Activated naive CD8-positive, alpha-beta T cell (primary cell): Measurements from ENCODE around the gene PARD6A.

Experiments
- H3K27ac Mint-ChIP-seq: one replicate; pipeline ENCODE4 v1.8.0; 2021; ENCODE audit warnings: mixed read lengths
- H3K27me3 Mint-ChIP-seq: one replicate; pipeline ENCODE4 v1.8.0; 2021; ENCODE audit warnings: mixed read lengths
- H3K36me3 Mint-ChIP-seq: one replicate; pipeline ENCODE4 v1.8.0; 2021; ENCODE audit warnings: mixed read lengths
- H3K4me1 Mint-ChIP-seq: one replicate; pipeline ENCODE4 v1.8.0; 2021; ENCODE audit warnings: low read depth, mixed read lengths
- H3K4me3 Mint-ChIP-seq: one replicate; pipeline ENCODE4 v1.8.0; 2021; ENCODE audit warnings: mild to moderate bottlenecking, mixed read lengths
- H3K9me3 Mint-ChIP-seq: one replicate; pipeline ENCODE4 v1.8.0; 2021; ENCODE audit warnings: low read depth, mixed read lengths

PARD6A gene

DNA sequence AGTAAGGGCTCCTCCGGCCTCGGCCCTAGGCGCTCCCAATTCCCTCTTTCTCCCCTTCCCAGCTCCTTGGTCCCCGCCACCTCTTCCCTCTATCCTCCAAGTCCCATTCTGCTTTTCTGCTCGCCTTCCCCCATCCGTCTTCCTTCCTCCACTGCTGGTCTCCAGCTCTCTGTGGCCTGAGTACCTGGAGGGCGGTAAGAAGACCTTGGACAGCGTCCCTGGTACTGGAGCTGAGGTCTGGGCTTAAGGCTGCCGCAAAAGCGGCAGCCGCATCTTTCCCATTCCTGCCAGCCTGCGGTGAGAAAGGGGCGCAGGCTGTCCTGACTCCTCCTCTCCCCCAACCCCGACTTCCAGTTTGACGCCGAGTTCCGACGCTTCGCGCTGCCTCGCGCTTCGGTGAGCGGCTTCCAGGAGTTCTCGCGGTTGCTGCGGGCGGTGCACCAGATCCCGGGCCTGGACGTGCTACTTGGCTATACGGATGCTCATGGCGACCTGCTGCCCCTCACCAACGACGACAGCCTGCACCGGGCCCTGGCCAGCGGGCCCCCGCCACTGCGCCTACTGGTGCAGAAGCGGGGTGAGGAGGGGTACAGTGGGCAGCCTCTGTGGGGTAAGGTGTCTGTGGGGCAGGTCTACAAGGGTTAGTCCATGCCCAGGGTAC, 471 bp downstream of the PARD6A start:
- Mint-ChIP-seq H3K4me1 (peaks cover 20% of the 10 kb centered on the region), H3K9me3 (no peaks in the 10 kb centered on the region), H3K27ac (no peak overlapping the region), H3K27me3 (no peaks in the 10 kb centered on the region), H3K36me3 (peaks cover 5% of the 10 kb centered on the region), H3K4me3 (peak overlapping the region; percentile 87)

DNA sequence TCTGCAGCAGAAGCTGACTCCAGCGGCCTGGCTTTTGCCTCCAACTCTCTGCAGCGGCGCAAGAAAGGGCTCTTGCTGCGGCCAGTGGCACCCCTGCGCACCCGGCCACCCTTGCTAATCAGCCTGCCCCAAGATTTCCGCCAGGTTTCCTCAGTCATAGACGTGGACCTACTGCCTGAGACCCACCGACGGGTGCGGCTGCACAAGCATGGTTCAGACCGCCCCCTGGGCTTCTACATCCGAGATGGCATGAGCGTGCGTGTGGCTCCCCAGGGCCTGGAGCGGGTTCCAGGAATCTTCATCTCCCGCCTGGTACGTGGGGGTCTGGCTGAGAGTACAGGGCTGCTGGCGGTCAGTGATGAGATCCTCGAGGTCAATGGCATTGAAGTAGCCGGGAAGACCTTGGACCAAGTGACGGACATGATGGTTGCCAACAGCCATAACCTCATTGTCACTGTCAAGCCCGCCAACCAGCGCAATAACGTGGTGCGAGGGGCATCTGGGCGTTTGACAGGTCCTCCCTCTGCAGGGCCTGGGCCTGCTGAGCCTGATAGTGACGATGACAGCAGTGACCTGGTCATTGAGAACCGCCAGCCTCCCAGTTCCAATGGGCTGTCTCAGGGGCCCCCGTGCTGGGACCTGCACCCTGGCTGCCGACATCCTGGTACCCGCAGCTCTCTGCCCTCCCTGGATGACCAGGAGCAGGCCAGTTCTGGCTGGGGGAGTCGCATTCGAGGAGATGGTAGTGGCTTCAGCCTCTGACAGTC, 1.3 kb downstream of the PARD6A start:
- Mint-ChIP-seq H3K27me3 (no peaks in the 10 kb centered on the region), H3K9me3 (no peaks in the 10 kb centered on the region), H3K36me3 (peaks cover 5% of the 10 kb centered on the region), H3K4me1 (peaks cover 21% of the 10 kb centered on the region), H3K27ac (no peak overlapping the region), H3K4me3 (peak overlapping the region; percentile 87)

DNA sequence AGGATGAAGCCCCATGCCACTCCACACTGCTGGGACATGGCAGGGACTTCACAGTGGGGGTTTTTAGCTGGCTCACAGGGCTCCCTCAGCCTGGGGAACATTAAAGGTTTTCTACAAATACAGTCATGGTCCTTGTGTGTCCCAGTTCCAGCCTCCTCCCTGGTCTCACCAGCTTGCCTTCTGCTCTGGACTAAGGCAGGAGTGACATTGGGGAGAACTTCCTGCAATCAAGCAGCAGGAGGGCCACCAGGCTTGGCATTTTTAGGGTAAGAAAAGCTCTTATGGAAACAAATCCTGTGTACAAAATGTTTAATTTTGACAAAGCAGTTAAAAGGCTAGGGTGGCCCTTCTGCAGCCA, 1.9 kb downstream of the PARD6A start:
- no peak overlapping the region for H3K27ac Mint-ChIP-seq
- peaks cover 5% of the 10 kb centered on the region for H3K36me3 Mint-ChIP-seq
- no peaks in the 10 kb centered on the region for H3K27me3 Mint-ChIP-seq
- no peaks in the 10 kb centered on the region for H3K9me3 Mint-ChIP-seq
- no peak overlapping the region for H3K4me3 Mint-ChIP-seq
- H3K4me1 Mint-ChIP-seq, result peaks cover 24% of the 10 kb centered on the region

DNA sequence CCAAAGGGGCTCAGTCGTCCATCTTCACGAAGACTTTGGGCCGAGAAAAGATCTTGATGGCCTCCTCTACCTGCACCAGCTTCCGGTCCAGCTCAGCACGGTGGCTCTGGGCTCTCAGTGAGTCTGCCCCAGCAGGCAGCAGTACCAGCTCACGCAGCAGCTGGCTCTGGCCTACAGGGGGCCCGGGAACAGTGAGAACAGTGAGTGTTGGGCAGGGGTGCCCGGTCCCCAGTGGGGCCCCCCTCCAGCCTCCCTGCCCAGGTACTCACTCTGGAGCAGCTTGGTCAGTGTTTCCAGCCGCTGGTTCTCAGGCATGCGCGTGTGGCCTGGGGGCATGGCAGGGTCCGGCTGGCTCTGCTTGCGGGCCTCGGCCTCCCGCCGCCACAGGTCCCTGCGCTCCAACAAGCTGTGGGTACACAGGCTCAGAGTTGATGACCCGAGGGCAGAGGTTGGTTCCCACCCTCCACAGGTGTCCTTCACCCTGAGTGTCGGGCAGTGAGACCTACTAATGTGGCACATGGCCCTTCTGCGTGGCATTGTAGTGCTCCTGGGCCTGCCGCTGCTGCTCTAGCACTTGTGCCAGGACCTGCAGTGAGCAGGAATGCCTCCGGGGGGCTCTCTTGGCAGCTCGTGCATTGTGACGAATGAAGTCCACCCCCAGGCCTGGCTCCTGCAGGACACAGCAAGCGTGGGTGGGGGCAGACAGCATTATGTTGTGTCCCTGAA, 2.6 kb downstream of the PARD6A start:
- H3K27me3 Mint-ChIP-seq, result no peaks in the 10 kb centered on the region
- H3K4me1 Mint-ChIP-seq, result peaks cover 28% of the 10 kb centered on the region
- H3K36me3 Mint-ChIP-seq, result peaks cover 5% of the 10 kb centered on the region
- H3K27ac Mint-ChIP-seq, result no peak overlapping the region
- no peaks in the 10 kb centered on the region for H3K9me3 Mint-ChIP-seq
- no peak overlapping the region for H3K4me3 Mint-ChIP-seq

DNA sequence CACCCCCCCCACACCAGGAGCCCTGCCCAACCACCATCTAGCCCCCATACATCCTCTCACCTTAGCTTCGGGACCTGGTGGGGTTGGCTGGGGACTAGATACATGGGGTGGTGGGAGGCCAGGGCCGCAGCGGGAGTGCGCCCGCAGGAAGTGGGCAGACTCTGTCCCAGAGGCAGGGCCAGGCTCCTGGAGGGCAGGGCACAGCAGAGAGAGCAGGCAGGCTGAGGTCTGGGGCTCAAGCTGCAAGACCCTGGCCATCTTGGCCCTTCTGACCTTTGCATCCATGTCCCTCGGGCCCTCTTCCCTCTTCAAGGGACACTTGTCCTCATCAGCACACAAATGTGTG, 3.1 kb downstream of the PARD6A start:
- Mint-ChIP-seq H3K9me3 (no peaks in the 10 kb centered on the region), H3K27me3 (no peaks in the 10 kb centered on the region), H3K4me3 (no peak overlapping the region), H3K36me3 (peaks cover 5% of the 10 kb centered on the region), H3K27ac (no peak overlapping the region), H3K4me1 (peaks cover 24% of the 10 kb centered on the region)

DNA sequence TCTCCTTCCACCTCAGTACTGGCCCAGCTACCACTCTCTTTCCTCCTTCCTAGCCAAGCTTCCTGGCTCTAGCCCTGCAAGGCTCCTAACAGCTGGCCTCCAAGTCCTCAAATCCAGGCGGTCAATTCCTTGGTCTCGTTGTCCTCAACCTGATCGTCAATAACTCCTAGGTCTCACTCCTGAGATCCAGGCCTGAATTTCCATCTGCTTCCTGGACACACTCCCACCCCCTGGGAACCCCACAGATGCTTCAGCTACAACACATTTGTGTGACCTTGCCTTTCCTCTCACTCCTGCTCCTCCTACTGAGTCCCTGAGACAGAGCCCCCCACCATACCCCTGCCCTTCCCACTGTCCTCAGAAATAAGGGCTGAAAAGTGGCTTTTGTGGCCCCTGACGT, 3.5 kb downstream of the PARD6A start:
- Mint-ChIP-seq H3K36me3 (peaks cover 5% of the 10 kb centered on the region), H3K27ac (no peak overlapping the region), H3K27me3 (no peaks in the 10 kb centered on the region), H3K4me3 (no peak overlapping the region), H3K4me1 (peaks cover 20% of the 10 kb centered on the region), H3K9me3 (no peaks in the 10 kb centered on the region)

DNA sequence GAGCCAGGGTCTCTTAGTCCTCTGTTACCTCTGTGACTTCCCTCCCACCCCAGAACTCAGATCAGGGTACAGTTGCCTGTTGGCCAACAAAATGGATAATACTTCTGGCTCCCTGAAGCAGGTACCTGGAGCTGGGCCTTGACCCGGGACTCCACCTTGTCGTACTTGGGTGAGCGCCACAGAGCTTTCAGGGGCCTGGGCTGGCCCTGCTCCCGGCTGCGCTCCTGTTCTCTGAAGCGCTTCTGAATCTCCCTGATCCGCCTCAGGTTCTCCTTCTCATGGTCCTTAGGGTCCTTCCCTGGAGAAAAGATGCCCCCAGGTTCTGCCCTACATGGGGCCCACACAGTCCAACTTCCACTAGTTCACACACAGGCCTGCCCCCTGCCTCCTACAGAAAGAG, 4.1 kb downstream of the PARD6A start:
- H3K9me3 Mint-ChIP-seq, result no peaks in the 10 kb centered on the region
- peaks cover 5% of the 10 kb centered on the region for H3K36me3 Mint-ChIP-seq
- H3K4me1 Mint-ChIP-seq, result peaks cover 20% of the 10 kb centered on the region
- peak overlapping the region; percentile 30 for H3K4me3 Mint-ChIP-seq
- no peak overlapping the region for H3K27ac Mint-ChIP-seq
- H3K27me3 Mint-ChIP-seq, result no peaks in the 10 kb centered on the region

DNA sequence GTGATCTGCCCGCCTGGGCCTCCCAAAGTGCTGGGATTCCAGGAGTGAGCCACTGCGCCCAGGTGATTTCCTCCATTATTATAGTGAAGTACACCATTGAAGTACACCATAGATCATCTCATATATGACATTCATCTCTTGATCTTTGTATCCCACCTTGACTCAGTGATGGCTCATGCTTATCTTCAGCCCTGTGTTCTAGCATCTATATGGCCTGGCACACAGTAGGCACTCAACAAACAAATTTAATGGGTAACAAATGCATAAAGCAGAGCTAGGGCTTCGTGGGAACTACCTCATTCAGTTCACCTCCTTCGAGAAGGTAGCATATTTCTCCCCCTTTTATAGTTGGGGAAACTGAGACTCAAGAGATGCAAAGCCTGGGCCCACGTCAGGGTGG, 4.8 kb downstream of the PARD6A start:
- H3K4me1 Mint-ChIP-seq, result peaks cover 20% of the 10 kb centered on the region
- H3K9me3 Mint-ChIP-seq, result no peaks in the 10 kb centered on the region
- peaks cover 5% of the 10 kb centered on the region for H3K36me3 Mint-ChIP-seq
- H3K27ac Mint-ChIP-seq, result no peak overlapping the region
- H3K4me3 Mint-ChIP-seq, result peak overlapping the region; percentile 74
- no peaks in the 10 kb centered on the region for H3K27me3 Mint-ChIP-seq

DNA sequence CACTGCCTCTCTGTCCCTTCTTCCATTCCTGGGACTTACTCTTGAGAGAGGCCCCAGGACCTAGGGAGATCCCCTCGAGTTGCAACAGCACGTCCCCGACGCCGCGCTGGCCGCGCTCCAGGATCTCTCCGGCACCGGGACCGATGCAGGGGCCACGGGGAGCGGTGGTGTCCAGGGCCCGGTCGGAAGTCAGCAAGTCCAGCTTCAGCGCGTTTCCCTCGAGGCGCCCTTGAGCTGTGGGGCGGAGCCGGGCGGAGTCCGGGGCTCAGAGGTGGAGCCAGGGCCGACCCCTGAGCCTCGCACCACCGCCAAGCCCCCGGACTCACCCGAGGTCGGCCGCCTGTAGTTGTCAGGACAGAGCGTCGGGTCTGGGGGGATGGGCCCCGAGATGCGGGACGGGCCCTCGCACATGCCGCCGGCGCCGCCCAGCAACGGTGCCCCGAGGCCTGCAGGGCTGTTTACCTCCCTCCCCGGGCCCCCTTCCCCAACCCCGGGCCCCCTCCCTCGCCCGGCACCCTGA, 5.3 kb downstream of the PARD6A start:
- peaks cover 19% of the 10 kb centered on the region for H3K4me1 Mint-ChIP-seq
- H3K4me3 Mint-ChIP-seq, result peak overlapping the region; percentile 74
- H3K27me3 Mint-ChIP-seq, result no peaks in the 10 kb centered on the region
- no peaks in the 10 kb centered on the region for H3K9me3 Mint-ChIP-seq
- H3K36me3 Mint-ChIP-seq, result peaks cover 5% of the 10 kb centered on the region
- H3K27ac Mint-ChIP-seq, result no peak overlapping the region

DNA sequence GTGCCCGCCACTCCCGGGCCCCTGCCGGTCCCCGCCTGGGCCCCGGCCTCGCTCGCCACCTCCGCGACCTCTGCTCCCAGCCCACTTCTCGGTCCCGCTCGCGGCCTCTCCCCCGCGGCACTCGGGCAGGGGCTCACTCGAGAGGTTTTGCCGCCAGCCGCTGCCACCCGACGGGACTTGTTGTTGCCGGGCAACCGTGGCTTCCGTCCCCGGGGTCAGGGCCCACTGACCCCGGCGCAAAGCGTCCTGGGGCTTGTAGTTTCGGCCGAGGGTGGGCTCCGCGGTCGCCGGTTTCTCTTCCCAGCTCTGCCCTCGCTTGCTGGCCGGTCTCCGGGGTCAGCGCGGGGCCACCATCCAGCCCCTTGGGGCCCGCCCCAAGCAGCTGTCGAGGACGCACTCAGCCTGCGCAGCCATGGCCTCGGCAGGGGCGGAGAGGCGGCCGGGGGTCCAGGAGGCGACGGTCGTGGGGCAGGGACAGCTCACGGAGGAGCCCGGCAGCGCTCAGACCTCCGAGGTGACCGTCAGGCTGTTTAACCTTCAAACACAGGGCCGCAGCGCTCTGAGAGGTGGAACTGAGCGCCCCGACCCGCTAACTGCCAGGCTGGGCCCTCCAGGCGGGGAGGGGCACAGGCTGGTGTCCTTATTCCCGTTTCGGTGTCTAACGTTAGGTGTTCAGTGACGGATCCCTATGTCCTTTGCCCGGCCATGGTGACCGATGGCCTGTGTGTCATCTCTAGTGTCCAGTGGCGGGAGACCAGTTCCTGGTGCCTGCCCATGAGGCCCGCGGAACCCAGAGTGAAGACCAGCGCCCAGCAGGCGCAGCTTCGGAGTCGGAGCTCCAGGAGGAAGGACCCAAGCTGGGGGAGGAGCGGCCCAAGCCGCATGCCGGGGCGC, 6.0 kb downstream of the PARD6A start, which contains the start of the genes C16orf86 and ENKD1:
TSS of gene C16orf86 (plus strand) at position 256 of the 894 bp plus-strand sequence. CDS start at position 413, 157 bp downstream.
TSS of gene ENKD1 (minus strand) at position 192 of the 894 bp plus-strand sequence. CDS start 308 bp downstream, outside the sequence.
- Mint-ChIP-seq H3K36me3 (peaks cover 5% of the 10 kb centered on the region), H3K9me3 (no peaks in the 10 kb centered on the region), H3K27me3 (no peaks in the 10 kb centered on the region), H3K4me1 (peaks cover 16% of the 10 kb centered on the region), H3K4me3 (peak within 1 kb of the TSS; percentile 81), H3K27ac (peak within 1 kb of the TSS; percentile 68)

DNA sequence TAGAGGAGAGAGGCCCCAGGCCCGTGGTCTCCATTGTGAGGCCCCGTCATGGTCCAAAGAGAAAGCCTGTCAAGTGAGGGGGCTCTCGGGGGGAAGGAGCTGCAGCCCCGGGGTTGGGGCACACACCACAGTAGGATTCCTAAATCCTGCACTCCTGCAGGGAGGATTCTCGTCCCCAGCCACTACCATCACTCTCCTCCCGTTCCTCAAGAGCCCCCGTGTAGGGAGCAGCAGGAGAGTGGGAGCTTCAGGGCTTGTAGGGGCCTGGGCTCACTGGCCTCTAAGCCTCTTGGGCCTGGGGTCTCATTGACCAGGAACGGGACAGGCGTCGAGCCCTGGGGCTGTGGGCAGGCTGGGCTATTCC, 6.7 kb downstream of the PARD6A start:
- Mint-ChIP-seq H3K36me3 (peaks cover 5% of the 10 kb centered on the region), H3K27ac (peak overlapping the region; percentile 68), H3K9me3 (no peaks in the 10 kb centered on the region), H3K4me3 (peak overlapping the region; percentile 81), H3K4me1 (peaks cover 16% of the 10 kb centered on the region), H3K27me3 (no peaks in the 10 kb centered on the region)

DNA sequence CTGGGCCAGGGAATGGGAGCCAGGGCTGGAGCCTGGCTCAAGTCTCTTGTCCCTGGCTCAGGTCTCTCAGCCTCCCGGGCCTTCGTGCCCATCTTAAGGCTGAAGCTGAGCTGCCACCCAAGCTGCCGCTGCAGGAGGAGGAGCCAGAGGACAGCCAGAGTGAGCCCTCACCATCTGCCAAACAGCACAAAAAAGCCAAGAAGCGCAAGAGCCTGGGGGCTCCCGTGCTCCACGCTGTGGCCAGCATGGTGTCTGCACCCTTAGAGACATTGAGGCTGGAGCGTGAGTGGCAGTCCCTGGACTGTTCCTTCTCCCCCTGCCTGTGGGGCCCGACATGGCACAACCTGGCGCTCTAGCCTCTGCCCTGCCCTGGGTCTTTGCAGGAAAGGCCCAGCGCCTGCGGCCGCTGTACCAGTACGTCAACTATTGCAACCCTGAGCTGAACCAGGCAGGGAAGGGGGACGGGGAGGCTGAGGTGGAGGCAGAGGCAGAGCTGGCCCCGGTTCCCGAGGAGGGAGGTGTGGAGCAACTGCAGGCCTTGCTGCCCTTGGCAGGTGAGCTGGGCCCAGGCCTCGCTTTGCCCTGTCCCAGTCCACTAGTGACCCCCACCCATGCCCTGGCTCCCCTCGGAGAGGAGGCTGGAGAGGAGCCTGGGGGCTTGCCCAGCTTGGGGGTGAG, 7.2 kb downstream of the PARD6A start:
- peaks cover 15% of the 10 kb centered on the region for H3K4me1 Mint-ChIP-seq
- peak overlapping the region; percentile 81 for H3K4me3 Mint-ChIP-seq
- H3K27ac Mint-ChIP-seq, result no peak overlapping the region
- H3K9me3 Mint-ChIP-seq, result no peaks in the 10 kb centered on the region
- peaks cover 5% of the 10 kb centered on the region for H3K36me3 Mint-ChIP-seq
- no peaks in the 10 kb centered on the region for H3K27me3 Mint-ChIP-seq

DNA sequence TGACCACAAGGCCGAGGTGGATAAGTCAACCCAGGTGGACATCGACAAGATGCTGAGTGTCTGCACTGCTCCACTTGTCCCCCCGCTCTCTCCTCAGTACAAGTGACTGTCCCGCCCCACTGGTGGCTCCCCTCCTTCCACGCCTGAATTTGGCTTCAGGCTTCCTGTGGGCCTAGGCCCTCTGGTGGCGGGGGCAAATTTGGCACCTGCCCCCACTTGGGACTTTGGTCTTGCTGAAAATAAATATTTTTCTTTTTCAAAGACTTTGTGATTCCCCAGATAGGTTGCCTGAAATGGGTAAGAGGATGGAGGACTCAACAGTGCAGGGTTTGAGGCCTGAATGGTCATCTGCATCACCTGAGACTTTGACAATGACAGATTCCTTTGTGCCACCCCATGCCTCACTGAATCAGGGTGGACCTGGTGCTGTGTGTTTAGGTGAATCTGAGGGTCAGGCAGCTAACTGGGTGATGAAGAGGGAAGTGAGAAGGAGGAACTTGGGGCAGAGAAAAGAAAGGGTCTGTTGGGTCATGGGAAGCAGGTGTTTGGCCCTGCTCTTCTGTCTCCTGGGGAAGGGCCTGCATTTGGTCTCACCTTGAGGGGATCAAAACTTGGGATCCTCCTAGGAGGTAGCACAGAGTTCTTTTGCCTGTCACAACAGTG, 7.9 kb downstream of the PARD6A start:
- Mint-ChIP-seq H3K9me3 (no peaks in the 10 kb centered on the region), H3K4me1 (peaks cover 14% of the 10 kb centered on the region), H3K27me3 (no peaks in the 10 kb centered on the region), H3K27ac (no peak overlapping the region), H3K36me3 (peaks cover 5% of the 10 kb centered on the region), H3K4me3 (no peak overlapping the region)
